GM19463 (cell line): ENCODE measurements around the gene KPNA4.
"Not testable (repeated sequence)": the region's sequence is repeated elsewhere in the genome, so short reads cannot be mapped to it uniquely, and the experiment has no call there.

ENCODE experiments used
- ATAC-seq: cut with Tn5 transposase; IDR thresholded peaks from one replicate; pipeline ENCODE4 v1.9.1; 2021; ENCODE audit warnings: mild to moderate bottlenecking, moderate library complexity; ENCODE audit not compliant: unreplicated experiment

KPNA4 gene

DNA sequence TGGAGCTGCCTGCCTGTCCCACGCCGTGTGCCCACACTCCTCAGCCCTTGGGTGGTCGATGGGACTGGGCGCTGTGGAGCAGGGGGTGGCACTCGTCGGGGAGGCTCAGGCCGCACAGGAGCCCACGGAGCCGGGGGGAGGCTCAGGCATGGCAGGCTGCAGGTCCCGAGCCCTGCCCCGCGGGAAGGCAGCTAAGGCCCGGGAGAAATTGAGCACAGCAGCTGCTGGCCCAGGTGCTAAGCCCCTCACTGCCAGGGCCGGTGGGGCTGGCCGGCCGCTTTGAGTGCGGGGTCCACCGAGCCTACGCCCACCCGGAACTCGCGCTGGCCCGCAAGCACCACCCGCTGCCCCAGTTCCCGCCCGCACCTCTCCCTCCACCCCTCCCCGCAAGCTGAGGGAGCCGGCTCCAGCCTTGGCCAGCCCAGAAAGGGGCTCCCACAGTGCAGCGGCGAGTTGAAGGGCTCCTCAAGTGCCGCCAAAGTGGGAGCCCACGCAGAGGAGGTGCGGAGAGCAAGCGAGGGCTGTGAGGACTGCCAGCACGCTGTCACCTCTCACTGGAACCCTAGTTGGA is 8.7 kb upstream of the KPNA4 start:
- ATAC-seq: not testable (repeated sequence)

DNA sequence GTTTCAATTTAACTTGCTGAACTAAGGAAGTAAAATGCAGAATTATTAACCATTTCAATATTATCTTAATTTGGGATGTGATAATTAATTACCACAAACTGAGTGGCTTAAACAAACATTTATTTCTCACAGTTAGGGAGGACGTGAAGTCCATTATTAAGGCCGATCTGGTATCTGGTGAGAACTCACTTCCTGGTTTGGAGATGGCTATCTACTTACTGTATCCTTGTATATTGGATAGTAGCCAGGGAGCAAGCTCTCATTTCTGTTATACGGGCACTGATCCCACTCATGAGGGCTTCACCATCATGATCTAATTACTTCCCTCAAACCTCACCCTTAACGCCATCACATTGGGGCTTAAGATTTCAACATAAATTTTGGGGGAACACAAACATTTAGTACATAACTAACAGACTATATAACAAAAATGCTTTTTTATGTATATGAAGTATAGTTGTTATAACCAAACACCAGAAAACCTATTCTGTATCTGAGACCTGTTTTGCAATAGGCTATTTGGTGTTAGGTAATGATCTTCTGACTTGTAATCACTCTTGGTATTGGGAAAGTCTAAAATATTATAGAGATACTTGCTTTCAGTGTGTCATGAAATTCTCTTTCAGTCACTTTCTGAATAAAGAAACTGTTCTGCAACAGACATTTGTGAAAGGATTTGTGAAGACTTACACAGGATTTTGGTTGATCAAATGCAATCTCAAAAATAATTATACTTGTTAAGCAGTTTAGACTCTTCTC is 4.7 kb upstream of the KPNA4 start:
- no peak for ATAC-seq

DNA sequence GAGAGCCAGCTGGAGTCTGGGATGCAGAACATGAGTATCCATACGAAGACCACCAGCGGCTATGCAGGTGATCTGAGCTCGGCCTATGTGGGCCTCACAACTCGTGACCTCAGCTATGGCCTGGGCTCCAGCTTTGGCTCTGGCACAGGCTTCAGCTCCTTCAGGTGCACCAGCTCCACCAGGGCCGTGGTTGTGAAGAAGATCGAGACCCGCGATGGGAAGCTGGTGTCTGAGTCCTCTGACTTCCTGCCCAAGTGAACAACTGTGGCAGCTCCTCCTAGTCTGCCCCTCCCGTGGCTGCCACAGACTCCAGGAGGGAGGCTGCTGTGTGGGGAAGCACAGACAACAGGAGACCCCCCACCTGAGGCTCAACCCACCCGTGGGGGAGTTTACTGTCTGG is 3.6 kb upstream of the KPNA4 start:
- no peak for ATAC-seq

DNA sequence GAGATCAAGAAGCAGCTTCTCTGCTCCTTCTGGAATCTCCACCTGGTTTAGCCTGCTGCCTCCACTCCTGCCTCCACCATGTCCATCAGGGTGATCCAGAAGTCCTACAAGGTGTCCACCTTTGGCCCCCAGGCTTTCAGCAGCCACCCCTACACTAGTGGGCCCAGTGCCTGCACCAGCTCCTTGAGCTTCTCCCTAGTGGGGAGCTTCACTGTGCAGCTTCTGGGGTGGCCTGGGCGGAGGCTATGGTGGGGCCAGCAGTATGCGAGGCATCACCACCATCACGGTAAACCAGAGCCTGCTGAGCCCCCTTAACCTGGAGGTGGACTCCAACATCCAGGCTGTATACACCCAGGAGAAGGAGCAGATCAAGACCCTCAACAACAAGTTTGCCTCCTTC is 2.4 kb upstream of the KPNA4 start:
- ATAC-seq: no peak

DNA sequence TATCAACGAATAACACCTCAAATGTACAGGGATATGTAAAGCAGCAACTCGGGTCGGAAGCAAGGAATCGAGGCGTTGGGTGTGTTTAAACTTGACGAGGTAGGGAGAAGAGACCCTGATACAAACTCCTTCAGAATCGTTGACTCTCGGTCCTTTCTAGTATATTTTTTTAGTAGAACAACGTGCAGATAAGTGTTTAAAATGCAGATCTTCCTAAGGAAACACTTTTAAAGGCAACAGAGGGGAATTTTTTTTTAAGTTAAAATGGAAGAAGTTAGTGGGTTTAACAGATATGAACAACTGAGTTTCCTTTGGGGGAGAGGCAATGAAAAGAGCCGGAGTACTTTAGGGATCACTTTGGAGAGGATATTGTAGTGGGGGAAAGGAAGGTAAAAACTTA is 1.1 kb upstream of the KPNA4 start:
- no peak for ATAC-seq

DNA sequence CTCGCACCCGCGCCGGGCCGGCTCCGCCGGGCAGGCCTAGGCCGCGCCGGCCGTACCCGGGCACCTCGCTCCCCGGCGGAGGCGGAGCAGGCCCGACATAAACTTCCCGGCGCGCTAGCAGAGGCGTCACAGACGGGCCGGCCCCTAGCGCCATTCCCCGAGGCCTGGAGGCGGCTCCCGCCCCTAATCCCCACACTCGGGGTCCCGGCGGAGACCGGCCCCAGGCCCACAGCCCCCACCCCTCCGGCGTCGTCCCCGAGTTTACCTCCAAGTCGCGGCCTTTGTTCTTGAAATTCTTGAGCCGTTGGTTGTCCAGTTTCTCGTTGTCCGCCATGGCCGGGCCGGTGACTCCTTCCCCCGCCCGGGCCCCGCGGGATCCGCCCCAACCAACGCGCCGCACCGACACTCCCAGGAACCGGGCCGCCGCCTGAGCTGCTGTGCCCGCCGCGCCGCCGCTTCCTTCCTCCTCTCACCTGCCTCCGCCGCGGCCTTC is 376 bp downstream of the KPNA4 start:
- peak; percentile 37 for ATAC-seq

DNA sequence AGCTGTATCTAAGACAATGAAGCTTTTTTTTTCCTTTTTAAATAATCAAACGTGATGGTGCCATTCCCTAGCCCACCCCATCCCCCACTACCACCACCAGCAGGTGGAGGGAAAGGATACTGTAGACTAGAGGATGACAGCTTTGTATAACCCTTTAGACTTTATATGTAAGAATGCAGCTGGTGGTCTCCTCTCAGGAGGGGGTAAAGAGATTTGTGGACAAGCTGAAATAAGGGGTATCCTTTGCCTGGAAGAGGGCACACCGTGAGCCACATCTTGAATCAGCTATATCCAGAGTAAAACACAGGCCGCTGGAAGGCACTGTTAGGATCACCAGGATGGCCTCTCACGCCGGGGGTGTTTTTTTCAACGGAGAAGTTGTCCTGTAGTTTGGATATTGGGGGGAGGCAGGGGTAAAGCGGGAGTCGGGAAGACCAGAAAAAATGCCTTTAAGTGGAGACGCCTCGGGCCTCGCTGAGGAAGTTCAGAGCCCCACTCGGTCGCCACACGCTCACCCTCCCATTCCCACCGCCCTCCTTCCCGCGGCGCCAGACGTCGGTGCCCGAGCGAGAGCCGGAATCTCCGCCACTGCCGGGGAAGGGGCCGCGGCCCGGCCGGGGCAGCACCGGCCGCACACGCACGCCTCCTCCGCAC is 986 bp downstream of the KPNA4 start:
- no peak for ATAC-seq

DNA sequence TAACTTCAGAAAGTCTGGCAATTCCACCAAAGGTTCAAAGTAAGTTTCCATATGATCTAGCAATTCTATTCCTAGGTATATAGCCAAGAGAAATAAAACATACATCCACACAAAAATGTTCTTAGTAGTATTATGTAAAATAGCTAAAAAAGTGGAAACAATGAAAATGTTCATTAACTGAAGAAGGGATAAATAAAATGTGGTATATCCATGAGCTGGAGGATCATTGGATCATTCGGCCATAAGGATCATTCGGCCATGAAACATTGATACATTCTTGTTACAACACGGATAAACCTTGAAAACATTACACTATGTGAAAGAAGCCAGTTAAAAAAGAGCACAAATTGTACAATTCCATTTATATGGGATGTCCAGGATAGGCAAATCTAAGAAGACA is 2.4 kb downstream of the KPNA4 start:
- no peak for ATAC-seq

DNA sequence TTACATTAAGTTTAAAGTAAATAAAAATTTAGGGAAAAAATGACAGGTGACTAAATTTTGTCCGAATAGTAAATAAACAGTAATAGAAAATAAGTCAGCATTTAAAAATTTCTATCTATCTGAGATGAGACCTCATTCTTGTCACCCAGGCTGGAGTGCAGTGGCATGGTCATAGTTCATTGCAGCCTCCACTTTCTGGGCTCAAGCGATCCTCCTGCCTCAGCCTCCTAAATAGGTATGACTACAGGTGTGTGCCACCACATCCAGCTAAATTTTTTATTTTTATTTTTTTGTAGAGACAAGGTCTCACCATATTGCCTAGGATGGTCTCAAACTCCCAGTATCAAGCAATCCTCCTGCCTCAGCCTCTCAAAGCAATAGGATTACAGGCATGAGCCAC is 7.8 kb downstream of the KPNA4 start:
- no peak for ATAC-seq

DNA sequence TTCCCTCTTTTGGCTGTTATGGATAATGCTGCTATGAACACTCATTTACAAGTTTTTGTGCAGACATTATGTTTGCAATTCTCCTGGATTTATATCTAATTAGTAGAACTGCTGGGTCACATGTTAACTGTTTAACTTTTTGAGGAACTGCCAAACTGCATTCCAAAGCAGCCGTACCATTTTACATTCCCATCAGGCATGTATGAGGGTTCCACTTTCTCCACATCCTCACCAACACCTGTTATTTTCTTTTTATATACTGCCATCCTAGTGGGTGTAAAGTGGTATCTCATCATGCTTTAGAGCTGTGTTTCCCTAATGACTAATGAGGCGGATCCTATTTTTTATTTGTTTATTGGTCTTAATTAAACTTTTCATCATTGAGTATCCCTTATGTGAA is 9.2 kb downstream of the KPNA4 start:
- ATAC-seq: no peak

DNA sequence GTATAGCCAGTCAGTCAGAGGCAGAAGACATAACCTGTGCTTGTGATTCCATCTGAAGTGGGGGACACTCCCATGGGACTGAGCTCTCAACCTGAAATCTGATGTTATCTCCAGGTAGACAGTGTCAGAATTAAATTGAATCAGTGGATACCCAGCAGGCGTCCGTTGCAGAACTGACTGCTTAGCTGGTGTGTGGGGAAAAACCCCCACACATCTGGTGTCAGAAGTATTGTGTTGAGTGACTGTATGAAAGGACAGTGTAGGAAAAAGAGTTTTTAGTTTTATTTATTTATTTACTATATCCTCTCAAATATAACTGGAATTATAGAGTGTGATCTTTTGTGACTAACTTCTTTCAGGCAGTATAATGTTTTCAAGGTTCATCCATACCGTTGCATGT is 10.4 kb downstream of the KPNA4 start:
- ATAC-seq: no peak

DNA sequence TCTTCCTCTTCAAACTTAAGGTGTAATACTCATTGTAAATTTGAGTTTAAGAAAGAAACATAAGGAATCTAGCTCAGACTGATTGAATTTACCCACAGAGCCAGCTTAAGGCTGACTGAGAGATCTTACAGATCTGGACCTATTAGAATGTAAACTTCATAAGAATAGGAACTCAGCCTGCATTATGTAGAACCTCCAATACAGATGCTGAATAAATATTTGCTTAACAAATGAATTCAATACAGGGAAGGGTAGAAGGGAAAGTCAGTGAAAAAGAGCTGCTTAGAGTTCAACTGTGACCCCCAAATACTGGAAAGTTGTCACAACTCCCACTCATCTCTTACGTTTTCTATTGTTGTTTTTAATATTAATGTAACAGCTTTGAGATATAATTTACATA is 11.5 kb downstream of the KPNA4 start:
- no peak for ATAC-seq

DNA sequence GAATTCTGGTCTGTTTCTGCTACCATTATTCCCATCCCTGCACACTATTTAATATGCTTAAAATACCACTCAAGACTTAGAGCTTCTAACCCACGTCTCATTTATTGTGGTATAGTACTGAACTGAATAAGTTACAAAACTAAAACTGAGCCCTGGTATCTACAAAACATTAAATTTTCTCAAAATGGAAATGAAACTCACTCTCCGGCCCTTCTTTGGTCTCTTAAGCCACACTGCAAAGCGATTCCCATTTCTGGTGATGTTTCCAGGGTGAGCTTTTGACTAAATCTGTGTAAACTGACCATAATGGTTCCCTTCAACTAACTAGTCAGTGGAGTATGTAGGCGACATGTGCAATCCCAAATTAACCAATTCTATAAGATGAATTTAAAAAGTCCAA is 18.6 kb downstream of the KPNA4 start:
- no peak for ATAC-seq

DNA sequence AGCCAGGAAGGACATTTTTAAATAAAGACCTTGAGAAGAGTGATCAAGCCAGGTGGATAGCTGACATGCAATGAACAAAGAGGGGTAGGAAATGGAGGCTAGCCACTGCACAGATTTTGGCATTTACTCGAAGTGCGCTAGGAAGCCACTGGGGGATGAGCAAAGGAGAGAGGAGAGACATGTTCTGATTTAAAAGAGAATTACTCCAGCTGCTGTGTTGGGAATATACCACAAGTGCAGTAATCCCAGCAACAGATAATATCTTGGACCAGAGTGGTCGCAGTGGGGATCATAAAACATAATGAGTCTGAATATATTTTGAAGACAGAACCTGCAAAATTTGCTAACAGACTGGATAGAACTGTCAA is 19.9 kb downstream of the KPNA4 start:
- no peak for ATAC-seq

DNA sequence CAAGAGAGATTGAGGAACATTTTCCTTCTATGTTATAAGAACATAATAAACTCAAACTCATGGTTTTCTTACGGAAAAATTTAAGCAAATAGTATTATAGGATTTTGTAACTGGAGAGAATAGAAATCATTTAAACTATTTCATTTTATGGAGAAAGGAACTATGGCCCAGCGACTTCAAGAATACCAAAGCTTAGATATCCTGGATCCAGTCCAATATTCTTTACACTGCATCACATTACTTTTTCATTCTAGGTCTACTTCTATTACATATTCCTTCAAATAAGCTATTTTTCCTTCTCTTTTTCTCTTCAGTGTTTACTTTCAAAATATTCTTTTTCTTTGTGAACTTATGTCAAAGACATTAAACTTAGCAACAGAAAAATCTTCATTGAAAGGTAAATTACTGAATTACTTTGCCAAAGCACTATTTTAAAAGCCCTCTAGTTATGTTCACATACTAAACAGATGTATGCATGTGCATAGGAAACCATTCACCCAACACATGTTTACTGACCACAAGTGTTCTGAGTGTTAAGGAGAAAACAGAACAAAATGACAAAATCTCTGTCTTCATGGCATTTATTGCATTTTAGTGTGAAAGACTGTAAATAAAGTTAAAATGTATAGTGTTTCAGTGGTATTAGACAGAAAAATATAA is 20.4 kb downstream of the KPNA4 start:
- ATAC-seq: no peak

DNA sequence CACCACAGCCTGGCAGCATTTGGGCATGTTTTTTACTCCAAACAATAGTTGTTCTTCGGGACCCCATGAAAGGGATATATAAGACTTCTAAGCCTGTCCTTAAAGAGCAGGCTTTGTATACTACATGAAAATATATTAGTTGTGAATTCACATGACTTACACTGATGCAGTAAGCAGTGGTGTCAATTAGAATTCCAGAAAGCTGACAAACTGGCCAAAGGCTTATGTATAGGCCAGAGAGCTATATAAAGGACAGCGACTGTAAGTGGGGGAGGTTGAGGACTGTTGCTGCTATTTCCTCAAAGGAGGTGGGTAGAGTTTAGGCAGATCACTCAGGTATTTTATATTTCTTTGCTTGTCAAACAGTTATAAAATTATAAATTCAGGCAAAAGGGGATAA is 24.8 kb downstream of the KPNA4 start:
- no peak for ATAC-seq

DNA sequence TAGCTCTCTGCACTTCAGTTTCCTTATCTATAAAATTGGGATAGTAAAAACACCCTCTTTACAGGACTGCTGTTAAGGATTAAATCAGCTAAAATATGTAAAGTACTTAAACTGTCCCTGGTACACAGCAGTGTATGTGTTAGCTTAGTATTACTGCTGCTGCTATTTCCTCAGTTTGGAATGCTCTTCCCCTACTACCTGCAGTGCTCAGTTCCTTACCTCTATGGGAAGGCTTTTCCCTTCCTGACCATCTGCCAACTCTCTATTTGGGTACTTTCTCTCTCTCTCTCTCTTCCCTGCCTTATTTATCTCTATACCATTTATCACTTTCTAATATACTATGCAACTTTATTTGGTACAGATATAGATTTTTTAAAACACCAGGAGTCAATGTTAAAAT is 26.5 kb downstream of the KPNA4 start:
- ATAC-seq: no peak

DNA sequence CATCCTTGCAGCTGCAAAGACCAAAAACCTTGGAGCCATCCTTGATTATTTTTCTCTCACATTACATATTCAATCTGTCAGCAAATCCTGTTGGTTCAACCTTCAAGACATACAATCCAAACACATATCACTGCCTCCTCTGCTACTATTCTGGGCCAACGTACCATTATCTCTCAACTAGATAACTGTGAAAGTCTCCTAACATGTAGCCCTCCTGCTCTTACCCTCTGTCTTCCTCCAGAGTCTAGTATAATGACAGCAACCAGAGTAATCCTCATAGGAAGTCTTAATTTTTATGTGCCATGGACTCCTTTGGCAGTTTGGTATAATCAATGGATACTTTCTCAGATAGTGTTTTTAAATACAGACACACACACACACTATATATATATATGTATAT is 27.6 kb downstream of the KPNA4 start:
- no peak for ATAC-seq

DNA sequence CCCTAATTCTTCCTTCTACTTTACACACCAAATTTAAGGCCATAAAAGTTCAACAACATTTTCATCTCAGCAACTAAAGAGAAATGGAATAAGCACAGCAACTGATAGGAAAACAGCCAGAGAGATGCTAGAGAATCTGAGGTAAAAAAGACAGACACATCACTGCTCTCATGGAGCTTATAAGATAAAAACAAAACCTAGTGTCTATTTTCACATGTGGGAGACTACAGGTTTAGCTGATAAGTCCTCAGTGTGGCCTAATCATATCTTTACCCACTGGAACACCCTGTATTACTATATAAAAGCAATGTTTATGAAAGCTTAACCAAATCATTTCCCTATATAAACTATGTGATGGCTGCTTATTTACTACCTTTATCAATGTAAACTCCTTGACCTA is 33.0 kb downstream of the KPNA4 start:
- no peak for ATAC-seq

DNA sequence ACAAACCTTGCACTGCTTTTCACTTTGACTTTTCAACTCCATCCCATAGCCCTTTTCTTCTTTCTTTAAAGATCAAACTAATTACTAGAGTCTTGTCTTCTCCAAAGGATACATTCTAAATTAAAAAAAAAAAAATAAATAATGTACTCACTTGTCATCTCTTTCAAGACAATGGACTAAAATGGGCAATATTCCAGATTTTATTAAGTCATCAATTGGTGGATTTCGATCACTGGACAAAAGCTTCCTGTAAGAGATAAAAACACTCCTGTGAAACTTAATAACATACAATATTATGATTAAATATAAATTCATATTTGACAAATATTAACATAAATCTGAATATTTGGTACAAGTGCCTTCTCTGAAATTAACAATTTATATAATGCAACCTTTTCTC is 34.1 kb downstream of the KPNA4 start:
- no peak for ATAC-seq

DNA sequence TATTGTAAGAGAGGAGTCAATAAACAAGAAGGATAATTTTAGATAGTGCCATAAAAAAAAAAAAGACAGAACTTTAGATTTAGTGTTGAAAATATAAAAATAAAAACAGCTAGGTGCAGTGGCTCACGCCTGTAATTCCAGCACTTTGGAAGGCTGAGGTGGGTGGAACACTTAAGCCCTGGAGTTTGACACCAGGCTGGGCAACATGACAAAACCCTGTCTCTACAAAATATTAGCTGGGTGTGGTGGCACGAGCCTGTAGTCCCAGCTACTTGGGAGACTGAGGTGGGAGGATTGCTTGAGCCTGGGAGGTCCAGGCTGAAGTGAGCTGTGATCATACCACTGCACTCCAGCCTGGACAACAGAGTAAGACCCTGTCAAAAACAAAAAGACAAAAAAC is 49.0 kb downstream of the KPNA4 start:
- not testable (repeated sequence) for ATAC-seq

DNA sequence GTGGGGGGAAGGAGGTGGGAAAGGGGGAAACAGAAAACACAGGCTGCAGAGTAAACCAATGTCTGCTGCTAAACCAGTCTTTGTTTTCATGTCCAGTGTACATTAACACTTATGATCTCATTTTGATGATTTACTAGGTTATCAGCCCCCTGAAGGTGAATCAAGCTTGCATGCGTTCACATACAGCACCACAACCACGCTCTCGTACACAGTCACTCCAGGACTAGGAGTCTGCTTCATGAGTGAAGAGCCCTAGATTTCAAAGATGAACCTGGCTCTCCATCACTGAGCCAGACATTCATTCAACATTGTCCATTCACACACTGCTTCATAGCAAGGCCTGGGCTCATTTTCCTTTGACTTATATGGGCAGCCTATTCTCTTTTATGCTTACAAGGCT is 64.0 kb downstream of the KPNA4 start:
- no peak for ATAC-seq
